GM21825 (cell line): ENCODE results near the gene GABBR1.

Experiments
- ATAC-seq: cut with Tn5 transposase; IDR thresholded peaks from one replicate; pipeline ENCODE4 v1.9.1; 2021; ENCODE audit warnings: mild to moderate bottlenecking, moderate library complexity; ENCODE audit not compliant: unreplicated experiment

The GABBR1 gene

DNA sequence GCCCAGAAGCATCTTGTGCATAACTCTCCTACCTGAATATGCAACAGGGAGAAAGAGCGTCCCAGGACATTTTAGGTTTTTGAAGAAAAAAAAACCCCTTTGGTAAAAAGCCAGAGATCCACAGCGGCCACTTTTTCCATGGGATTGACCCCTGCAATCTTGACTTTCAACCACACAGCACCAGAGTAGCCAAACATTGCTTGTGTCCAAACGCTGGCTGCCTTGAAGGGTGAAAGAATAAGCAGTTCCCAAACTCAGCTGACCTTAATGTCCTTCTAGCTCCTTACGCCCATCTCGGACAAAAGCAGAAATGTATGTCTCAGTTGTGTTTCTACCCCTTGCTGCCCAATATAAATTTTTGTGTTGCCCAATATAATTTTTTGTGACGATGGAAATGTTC is 22.7 kb upstream of the GABBR1 start:
- no peak for ATAC-seq

DNA sequence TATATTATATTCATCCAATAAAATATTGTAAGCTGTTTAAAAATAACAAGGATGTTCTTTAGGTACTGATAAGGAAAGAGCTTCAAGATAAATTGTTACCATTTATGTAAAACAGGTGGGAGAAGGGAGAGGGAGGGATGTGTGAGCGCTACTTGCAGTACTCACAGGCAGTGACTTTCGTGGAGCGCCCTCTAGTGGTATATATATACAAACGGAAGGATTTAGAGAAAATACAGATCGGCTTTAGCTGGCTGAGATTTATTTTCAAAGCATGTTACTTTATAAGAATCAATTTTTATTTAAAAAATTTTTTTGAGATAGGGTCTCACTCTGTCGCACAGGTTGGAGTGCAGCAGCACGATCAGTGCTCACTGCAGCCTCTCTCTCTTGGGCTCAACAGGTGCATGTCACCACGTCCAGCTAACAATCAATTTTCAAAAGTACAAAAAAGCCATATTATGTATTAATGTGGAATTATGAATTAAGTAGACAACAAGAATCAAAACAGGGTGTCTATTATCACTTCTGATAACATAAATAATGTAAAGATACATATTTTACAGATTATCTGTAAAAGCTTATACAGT is 20.6 kb upstream of the GABBR1 start:
- ATAC-seq, result no peak

GRCh38 chr6:29652198-29652584 is 19.2 kb upstream of the GABBR1 start:
- ATAC-seq, result no peak

DNA sequence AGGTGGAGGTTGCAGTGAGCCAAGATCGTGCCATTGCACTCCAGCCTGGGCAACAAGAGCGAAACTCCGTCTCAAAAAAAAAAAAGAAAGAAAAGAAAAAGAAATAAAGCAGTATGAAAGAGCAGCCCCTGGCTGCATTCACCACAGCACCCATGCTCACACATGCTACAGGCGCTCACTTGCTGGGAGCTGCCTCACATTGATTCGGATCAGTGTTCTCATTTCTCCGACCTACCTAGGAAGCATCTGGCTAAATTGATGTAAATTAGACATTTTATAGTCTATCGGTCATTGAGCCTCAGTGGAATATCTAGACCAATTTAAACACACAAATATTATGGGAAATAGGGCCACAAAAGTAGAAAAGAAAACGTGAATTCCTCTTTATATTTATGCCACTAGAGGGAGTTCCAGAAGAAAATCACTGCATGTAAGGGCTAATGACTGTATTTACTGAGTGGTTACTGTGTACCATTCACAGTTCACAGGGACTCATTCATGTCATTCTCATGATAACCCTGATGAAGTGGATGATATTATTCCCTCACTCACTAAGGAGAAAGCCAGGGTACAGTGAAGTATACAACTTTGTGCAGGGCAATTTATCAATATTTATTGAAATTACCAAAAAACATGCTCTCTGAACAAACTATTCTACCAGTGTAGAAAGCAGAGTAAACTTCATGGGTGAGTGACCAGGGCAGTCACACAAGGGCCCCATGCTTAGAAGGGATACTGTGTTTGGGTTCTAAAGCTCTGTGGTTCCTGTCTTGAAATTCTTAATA is 18.6 kb upstream of the GABBR1 start:
- no peak for ATAC-seq

DNA sequence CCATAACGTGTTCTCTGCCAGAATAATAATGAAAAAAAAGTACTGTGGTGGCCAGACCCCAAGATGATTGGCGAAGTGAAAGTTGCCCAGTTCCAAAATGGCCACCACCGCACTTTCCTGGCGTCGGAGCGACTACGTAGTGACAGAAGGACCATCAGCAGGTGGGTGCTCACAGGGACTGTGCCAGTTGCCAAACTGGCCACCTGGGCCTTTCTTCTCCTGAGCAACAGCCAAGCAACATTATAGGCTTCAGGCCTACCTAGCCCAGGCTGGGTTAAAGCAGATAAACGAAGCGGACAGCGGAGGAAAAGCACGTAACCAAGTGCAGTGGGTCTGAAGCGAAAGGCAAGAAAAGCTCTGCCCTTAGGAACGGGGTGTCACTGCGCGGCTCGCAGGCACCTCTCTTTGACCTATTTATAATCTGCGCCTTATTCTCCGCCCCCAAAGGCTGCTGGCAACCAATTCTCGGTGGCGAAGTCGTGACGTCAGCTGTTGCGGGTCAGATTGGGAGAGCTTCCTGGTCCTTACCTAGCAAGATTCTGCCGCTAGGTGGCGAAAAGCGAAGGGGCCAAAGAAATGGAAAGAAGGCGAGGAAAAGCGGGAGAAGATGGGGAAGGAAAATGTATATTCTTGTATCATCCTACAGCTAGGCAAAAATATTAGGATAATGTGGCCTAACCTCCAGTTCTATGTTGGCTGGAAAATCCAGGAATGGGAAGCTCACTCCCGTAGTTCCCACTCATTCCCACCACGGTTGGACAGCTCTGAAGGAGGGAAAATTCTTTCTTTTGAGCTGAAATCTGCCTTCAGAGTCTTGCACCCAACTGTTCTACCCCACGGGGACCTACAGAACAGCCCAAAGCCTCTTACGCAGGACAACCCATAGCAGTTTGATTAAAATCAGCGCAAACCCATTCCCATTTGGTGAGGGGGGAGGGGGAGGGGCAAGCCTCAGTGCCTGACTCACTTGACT is 17.0 kb upstream of the GABBR1 start:
- ATAC-seq, result peak; percentile 96

- no peak for ATAC-seq
Measured at GRCh38 chr6:29647927-29648642, 15.1 kb upstream of the GABBR1 start.

DNA sequence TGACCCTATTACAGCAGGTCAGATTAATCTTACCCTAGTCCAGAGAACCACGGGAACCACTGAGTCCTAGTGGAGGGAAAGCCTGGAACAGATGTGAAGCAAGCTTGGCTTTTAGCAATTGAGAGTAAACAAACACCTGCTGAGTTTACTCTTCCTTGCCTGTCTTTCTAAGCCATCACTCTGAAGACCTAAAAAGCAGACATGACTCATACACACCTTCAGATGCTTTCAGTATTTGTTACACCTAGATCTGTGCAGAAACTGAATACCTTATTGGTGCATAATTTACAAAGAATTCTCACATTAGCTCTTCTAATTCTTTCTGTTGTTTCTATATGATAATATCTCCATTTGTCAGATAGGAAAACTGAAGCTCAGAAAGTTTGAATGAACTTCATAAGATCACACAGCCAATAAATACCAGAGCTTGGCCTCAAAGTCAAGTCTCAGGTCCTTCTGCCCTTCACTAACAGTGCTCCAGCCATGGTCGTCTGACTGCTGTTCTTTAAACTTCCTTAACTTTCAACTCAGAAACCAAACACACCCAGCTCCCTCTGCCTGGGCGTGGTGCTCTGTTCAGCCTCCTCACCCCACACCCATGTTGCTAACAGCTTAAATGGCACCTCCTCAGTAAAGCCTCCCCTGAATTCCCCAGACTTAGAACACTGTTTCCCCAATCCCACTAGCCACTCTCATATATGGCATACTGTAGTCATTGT is 8.6 kb upstream of the GABBR1 start:
- ATAC-seq, result no peak

GRCh38 chr6:29637247-29637646 is 4.3 kb upstream of the GABBR1 start:
- no peak for ATAC-seq

GRCh38 chr6:29633534-29633905 is 537 bp upstream of the GABBR1 start:
- ATAC-seq, result no peak

DNA sequence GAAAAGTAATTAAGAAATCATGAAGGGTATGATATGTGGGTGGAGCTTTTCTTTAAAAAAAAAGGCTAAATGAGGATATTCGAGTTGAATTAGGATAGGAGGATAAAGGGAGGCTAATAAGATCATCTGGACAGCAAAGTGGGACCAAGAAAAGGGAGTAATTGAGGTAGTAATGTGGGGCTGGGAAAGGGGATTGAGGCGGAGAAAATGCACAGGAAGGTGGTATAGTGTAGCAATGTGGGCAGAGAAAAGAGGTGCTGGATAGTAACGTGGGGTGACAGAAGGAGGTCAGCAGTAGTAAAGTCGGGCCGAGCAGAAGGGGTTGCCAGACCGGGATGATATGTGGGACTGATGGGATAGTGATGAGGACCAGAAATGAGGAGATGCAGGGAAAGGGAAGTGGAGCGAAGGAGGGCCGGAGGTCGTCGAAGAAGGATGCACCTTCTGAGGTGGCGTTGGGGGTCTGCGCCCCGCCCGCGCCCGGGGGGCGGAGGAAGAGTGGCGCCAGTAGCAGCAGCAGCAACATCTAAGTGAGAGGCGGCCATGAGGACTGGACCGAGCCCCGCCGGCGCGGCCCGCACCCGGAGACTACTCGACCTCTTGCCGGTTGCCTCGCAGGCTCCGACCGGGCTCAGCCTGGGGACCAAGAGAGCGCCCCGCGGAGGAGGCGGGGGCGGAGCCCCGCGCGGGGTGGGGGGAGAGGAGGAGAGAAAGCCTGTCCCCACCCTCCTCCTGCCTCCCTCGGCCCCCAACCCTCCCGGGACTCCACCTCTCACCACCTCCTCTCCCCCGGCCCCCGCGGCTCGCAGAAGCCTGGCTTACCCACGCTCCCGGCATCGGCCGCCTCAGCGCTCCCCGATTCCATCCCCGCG is 887 bp downstream of the GABBR1 start:
- ATAC-seq, result no peak

DNA sequence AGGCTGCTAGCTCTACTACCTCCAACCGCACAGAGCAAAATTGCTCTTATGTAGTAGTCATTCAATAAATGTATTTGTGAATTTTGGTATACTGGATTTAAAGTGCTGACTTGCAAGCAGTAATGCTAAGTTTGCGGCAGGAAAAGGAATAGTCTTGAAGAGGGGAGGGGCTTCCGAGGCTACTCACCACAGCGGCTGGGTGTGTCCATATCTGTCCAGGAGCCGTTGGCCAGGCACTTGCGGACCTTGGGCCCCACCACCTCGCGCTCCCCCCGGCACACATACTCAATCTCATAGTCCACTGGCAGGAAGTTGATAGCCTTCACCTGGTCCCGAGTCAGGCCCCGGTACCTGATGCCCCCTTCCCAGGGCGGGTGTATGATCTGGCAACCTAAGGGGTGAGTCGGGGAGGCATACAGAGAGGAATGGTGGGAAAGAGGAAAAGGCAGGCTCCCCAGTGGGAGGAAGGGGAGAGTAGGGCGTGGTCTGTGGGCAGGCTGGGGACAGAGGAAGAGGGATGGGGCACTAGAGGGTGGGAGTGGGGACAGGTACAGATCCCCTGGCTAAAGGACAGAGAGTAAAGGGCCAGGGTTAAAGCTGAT is 1.7 kb downstream of the GABBR1 start:
- no peak for ATAC-seq

DNA sequence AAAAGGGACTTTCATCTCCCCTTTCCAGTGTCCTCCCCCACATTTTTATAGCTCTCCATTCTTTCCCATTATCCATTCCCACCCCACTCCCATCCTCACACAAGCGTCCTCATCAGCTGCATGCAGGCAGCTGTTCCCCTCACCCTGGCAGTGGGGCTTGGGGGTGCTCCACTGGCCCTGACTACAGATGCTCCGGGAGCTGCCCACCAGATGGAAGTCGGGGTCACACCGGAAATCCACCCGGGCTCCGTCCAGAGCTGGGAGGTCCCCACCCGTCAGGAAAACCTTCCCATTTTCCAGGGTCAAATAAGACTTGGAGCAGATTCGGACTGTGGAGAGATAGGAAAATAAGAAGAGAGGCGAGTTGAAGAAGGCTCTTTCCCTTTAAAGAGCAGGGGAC is 2.7 kb downstream of the GABBR1 start:
- ATAC-seq, result no peak

DNA sequence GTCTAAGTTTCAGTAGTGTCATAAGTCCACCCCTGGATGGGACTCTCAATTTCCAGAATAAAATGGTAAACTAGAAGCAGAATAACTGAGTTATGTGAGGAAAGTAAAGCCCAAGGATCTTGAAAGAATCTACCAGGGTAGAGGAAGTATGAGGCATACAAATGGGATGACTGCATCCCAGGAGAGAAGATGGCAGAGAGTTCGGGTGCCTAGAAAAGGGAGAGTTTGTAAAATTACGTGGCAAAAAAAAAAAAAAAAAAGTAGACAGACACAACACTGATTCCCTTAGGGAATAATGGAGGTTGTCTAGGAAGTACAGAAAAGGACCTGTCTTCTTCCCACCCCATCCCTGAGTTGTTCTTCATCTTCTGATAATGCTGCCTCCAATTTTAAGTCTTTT is 3.4 kb downstream of the GABBR1 start:
- no peak for ATAC-seq

- no peak for ATAC-seq
Measured at GRCh38 chr6:29628419-29629281, 4.3 kb downstream of the GABBR1 start.

DNA sequence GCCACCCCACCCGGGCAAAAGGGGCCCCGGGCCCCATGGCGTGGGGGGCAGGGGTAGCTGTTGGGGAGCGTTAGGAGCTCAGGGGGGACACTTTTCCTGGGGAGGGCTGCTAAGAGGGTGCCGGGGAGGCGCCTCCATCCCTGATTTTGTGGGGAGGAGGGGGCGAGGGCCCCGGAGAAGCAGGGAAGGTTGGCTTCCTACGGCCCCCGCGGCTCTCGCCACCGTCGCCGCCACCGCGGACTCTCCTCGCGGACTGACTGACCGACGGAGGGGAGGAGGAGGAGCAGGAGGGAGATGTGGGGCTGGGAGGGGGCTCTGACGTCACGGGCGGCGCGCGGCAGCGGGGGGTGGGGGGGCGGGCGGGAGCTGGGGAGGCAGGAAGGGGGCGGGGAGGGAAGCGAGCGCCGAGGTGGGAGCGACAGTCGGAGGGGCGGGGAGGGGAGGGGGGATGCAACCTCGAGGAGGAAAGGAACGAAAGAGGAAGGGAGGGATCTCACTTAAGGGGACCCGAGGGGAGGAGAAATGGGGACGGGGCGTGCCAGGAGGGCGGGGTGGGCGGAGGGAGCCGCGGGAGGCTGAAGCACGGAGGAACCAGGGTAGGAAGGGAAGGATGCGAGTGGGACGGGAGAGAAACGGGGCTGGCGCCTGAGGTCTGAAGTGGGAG is 5.1 kb downstream of the GABBR1 start:
- no peak for ATAC-seq

DNA sequence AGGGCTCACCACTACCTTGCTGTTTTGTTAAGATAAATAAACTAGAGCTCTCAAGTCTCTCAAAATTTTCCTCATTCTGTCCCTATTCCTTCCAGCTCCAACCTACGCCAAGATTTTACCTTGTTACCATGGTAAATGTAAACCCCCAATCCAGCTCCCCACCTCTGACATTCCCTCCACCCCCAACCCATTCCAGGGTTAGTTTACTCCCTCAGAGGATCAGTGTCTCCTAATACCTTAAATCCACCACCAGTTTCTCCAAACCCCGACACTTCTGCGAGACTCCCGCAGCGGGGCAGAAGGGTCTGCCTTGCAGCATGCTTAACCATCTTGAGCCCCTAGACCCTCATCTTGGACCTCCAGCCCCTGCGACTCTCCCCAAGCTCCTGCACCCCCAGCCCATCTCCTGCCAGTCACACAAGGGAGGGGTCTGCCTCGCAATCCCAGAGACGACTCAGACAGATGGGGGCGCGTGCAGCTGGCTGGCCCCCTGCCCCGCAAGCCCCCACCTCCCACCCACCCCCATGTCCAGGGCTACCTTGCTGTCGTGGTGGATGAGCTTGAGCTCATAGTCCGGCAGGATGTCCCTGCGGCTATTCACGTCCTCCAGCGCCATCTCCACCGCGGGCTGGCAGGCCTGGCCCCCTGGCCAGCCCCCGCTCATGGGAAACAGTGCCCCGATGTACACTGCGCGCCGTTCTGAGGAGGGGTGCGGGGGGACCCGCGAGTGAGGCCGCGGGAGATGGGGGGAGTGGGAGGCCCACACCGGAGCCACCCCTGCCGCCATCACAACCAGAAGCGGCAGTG is 5.8 kb downstream of the GABBR1 start:
- no peak for ATAC-seq
